ENCODE measurements around the gene ALOX5AP.

DNA sequence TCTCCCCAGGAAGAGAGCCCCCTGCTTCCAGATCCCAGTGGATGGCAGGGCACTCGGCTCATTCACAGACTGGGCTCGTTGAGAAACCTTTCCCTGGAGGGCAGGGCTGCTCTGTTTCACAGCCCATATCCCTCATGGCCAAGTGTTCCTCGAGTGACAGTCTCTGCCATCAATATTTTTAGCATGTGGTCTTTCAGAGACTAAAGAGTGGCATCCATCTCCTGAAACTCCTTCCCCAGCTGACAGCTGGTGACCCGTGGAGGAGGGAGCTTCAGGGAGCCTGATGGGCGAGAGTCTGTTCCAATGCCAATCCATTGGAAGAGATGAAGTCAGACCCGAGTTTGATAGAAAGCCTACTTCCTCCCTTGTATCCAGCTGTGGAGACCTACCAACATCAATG lies 30.7 kb upstream of the ALOX5AP start:
- TF ChIP-seq, protein P1, sequence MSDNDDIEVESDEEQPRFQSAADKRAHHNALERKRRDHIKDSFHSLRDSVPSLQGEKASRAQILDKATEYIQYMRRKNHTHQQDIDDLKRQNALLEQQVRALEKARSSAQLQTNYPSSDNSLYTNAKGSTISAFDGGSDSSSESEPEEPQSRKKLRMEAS (IDR thresholded peaks at IDR 0.05; ENCODE audit: low read depth, low read length), result no peak
- TF ChIP-seq, protein P2, sequence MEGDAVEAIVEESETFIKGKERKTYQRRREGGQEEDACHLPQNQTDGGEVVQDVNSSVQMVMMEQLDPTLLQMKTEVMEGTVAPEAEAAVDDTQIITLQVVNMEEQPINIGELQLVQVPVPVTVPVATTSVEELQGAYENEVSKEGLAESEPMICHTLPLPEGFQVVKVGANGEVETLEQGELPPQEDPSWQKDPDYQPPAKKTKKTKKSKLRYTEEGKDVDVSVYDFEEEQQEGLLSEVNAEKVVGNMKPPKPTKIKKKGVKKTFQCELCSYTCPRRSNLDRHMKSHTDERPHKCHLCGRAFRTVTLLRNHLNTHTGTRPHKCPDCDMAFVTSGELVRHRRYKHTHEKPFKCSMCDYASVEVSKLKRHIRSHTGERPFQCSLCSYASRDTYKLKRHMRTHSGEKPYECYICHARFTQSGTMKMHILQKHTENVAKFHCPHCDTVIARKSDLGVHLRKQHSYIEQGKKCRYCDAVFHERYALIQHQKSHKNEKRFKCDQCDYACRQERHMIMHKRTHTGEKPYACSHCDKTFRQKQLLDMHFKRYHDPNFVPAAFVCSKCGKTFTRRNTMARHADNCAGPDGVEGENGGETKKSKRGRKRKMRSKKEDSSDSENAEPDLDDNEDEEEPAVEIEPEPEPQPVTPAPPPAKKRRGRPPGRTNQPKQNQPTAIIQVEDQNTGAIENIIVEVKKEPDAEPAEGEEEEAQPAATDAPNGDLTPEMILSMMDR (IDR thresholded peaks at IDR 0.05; ENCODE audit: low read depth, low read length), result no peak

Data from NB4 (cell line).